ENCODE results near the gene CFAP410.
"Not testable (repeated sequence)": the region's sequence is repeated elsewhere in the genome, so short reads cannot be mapped to it uniquely, and the experiment has no call there.

The CFAP410 gene

DNA sequence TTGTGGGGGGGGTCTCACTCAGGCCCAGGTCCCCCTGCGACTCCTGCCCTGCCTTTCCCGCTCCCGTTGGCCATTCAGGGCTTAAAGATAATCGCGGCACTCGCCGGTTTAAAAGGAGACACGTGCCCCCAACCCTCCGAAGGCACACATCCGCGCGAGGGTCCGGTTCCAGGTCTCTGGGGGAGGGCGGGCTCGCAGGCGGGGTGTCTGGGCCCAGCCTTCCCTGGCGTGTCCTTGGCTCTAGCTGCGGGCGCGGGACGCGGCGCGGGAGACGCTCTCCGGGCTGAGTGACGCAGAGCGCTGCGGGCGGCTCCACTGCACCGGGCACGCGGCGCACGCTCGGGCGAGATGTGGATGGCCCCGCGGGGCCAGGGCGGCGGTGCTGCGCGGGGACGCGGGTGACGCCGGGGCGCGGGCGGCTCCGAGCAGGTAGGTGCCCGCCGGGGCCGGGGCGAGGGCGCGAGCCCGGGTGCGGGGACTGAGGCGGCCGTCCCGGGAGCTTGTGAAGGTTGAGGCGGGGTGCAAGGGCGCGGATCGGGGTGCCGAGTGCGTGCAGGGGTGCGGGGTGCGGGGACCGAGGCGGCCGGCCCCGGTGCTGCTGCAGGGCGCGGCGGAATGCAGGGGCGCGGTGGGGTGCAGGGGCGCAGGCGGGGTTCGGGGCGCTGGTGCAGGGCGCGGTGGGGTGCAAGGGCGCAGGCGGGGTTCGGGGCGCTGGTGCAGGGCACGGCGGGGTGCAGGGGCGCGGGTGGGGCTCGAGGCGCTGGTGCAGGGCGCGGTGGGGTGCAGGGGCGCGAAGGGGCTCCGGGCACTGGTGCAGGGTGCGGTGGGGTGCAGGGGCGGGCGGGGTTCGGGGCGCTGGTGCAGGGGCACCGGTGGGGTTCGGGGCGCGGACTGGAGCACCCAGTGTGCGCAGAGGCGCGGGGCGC lies 10.9 kb upstream of the CFAP410 start:
- no peak for DNase-seq

DNA sequence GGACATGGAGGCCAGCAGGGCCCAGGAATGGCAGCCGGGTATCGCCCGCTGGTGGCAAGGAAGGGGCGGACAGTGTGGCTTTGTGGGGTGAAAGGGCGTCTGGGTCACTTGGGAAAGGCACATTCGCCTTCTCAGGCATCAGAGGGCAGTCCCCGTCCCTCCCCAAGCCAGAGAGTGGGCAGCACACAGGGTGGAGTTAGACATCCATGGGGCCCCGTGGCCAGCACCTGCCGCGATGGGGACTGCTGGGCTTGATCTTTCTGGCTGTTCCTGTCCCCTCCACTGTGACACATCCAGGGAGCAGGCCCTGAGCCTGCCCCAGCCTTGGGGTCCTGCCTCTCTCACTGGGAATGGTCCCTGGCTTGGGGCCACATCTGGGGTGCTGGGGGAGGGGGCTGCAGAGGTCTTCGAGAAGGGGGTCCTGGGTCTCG lies 10.2 kb upstream of the CFAP410 start:
- no peak for DNase-seq

DNA sequence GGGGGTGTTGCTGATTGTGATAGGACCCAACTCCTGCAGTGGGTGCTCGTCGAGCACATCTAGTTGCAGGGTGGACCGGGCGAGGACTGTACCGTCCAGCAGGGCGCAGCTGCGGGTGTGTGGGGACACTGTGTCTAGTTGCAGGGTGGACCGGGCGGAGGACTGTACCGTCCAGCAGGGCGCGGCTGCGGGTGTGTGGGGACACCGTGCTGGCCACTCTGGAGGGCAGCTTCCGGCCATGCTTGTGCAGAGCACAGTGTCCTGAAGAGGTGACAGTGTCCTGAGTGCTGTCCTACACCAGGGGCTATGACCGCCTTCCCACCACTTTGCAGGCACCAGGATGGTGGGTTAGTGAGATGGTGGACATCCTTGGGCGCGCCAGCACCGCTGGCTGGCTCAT lies 9.7 kb upstream of the CFAP410 start:
- no peak for DNase-seq

DNA sequence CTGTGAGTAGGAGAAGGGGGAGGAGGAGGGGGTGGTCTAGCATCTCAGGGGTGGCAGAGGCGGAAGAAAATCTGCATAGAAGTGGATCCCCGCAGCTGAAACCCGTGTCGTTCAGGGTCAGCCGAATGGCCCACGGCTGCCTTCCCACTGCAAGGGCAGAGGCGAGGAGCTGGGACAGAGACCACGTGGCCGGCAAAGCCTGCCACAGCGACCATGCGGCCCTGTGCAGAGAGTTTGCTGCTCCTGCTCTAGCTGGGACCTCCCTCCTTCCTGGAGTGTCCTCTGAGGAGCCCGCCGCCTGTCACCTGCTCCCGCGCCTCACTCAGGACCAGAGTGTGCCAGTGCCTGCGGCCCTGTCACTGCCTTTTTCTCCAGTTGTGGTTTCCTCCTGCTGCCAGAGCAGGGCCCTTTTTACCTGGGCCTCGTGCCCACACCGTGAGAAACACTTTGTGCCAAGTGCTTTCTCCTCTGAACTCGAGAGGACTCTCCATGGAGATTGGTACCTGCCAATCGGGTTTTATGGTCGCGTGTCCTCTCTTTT lies 8.8 kb upstream of the CFAP410 start:
- no peak for DNase-seq

DNA sequence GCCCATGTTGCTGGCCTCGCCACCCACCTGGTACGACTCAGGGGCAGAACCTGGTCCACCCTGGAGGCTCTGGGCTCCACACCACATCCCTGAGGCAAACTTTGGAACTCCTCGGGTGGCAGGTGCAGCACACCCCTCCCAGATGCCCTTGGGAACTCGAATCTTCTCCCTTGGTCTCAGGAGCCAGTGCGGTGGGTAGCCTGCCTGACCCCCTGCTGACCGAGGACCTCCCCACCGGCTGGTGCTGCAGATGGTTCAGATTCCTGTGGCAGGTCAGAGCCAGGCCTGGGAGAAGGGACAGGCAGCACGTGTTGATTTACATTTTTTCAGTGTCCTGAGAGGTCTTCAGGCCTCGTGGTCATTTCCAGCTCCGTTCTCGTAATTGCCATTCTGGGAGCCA lies 6.3 kb upstream of the CFAP410 start:
- DNase-seq: no peak

DNA sequence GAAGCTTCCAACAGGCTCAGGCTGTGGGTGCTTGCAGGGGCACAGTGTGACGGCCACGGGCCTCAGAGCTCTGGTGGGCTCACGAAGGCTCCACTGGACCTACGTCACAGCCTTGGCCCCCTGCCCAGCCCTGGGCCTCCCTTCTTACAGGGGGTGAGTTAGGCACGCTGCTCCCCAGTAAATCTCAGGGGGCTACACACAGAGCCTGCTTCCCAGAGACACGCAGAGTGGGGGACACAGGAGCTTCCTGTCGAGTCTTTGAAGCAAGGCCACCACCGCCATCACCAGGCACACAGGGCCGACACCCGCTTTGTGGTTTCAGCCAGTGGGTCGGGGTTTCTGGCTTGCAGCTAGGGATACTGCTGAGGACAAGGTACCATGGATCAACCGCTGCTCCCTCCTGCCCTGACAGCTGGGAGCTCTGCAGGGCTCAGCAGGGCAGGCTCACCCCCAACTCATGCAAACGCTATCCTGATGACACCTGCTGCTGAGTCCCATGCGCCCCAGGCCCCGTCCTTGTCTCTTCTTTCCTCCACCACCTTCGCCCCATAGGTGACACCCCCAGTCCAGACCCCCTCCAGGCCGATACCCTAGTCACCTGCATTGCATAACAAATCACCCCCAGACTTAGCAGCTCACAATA lies 5.5 kb upstream of the CFAP410 start:
- no peak for DNase-seq

DNA sequence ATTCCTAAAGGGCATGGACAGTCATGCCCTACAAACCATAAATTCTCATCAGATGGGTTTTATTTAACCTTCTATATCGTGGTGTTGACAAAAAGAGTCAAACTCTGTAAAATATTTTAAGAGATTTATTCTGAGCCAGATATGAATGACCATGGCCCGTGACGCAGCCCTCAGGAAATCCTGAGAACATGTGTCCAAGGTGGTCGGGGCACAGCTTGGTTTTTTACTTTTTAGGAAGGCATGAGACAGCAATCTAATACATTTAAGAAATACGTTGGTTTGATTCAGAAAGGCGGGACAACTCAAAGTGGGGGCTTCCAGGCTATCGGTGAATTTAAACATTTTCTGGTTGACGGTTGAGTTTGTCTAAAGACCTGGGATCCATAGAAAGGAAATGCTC lies 3.8 kb upstream of the CFAP410 start:
- not testable (repeated sequence) for DNase-seq

DNA sequence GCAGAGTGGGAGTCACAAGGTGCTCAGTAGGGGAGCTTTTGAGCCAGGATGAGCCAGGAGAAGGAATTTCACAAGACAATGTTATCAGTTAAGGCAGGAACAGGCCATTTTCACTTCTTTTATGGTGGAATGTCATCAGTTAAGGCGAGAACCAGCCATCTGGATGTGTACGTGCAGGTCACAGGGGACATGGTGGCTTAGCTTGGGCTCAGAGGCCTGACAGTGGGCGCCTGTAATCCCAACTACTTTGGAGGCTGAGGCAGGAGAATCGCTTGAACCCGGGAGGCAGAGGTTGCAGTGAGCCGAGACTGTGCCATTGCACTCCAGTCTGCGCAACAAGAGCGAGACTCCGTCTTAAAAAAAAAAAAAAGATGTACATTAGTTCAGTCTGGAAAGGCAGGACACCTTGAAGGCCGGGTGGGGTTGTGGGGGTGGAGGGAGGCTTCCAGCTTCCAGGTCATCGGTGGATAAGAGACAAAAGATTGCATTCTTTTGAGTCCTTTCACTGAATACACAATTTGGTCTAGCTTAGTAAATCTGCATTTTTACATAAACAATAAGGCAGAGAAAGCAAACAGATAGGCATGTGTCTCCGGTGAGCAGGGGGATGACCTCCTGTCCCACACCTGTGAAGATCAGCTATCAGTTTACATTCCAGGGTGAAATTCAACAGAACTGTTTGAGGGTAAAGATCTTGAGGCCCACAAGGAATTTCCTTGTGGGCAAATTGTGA lies 2.7 kb upstream of the CFAP410 start:
- not testable (repeated sequence) for DNase-seq

DNA sequence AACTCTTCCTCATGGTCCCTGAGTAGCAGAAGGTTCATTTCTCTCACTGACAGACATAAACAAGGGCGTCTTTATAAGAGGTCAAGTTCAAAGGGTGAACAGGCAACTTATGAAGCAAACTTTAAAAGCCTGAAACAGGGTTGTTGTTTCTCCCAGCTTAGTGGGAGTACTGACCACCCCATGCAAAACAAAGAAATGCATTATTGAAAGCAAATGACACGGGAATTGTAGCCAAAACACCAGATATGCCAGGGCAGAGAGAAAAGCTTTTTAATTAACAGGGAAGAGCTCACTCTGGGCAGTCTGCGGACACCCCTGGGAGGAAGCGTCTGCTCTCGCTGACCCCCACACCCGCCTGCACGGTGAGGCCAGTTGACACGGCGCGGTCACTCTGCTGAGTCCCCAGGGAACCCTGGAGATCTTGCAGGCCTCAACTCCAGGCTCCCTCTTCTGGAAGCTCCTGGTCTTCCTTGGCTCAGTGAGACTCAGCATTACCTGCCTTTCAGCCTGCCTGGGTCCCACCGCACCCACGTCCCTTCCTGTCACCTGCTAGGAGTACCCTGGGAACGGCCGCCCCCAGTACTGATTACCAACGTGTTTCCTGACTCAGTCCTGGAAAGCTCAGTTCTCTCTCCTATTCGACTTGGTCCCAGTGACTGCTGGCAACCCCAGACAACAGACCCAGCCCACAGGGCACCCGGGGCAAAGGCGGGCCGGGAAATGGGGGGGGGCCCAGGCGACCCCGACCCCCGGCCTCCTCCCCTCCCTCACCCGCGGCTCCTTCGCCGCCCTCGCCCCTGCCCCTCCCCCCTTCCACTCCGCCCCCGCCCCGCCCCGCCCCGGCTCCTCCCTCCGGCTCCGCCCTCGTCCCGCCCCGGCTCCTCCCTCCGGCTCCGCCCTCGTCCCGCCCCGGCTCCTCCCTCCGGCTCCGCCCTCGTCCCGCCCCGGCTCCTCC lies 972 bp downstream of the CFAP410 start:
- DNase-seq: peak in 2 of 4 experiments; percentile 58 to 63

DNA sequence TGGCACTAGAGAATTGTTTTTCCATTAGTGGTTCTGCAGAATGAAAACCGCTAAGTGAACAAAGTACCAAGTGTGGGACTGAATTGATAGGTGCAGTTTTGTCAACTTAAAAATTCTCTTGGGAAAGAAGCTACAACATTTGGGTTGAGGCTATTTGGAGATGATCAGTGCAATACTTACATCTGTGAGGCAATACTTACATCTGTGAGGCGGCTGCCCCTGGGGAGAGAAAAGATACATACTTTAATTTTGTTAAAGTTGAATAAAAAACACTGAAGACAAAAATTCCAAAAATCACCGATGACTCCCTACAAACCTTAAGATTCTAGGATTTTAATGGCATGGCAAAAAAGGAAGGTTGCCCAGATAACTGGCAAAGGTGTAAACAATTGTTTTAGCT lies 1.7 kb downstream of the CFAP410 start:
- no peak for DNase-seq

DNA sequence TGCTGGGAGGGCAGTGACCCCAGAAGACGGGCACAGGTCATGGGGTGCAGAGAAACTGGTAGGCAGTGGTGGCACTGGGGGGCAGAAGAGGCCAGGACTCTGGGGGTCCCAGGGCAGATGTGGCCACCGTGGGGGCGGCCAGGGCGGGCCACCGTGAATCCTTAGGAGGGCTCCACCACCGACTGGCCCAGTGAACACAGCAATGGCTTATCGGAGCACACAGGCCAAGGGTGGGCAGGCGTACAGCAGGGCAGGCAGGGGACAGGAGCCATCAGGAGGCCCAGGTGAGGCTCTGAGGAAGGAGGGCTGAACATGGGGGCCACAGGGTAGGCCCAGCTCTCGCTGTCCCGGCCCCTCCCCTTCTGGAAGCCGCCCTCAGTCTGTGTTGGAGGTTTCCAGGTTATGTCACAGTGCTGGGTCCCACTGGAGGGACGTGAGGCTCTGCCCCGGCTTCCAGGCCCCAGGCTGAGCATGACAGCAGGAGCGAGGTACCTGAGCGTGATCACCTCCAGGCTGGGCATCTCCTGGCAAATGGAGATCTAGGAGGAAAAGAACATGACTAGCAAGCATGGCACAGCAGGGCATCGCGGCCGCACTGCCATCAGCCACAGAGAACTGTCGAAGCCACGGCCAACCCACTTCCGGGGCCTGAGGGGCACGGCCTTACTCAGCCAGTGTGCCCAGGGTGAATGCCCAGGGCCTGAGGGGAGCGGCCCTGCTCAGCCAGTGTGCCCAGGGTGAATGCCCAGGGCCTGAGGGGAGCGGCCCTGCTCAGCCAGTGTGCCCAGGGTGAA lies 3.7 kb downstream of the CFAP410 start:
- no peak for DNase-seq

DNA sequence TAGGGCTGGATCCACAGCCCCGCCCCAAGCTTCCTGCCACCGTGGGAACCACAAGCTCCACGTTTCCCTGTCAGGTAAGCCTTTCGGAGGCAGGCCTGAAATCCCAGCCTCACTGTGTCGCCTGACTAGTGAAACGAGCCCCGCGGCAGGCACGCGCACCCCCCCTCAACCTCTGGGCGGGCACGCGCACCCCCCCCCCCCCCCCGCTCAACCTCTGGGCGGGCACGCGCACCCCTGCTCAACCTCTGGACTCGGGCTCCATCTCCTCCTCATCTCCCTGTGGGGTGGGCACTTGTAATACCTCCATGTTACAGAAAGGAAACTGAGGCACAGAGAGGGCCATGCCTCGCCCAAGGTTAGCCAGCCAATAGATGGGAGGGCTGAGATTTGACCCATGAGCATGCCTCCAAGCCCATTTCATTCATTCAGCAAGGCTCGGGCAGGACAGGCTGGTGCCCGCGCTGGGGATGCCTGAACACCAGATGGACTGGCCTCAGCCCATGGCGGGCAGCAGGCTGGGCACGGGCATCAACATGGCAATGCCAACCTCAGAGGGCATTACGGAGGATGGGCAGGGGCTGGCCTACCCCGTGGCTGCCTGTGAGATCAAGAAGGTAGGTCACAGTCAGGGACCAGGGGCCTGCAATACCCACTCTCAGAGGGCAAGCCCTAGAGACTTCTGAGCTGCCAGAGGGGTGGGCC lies 4.7 kb downstream of the CFAP410 start:
- no peak for DNase-seq

DNA sequence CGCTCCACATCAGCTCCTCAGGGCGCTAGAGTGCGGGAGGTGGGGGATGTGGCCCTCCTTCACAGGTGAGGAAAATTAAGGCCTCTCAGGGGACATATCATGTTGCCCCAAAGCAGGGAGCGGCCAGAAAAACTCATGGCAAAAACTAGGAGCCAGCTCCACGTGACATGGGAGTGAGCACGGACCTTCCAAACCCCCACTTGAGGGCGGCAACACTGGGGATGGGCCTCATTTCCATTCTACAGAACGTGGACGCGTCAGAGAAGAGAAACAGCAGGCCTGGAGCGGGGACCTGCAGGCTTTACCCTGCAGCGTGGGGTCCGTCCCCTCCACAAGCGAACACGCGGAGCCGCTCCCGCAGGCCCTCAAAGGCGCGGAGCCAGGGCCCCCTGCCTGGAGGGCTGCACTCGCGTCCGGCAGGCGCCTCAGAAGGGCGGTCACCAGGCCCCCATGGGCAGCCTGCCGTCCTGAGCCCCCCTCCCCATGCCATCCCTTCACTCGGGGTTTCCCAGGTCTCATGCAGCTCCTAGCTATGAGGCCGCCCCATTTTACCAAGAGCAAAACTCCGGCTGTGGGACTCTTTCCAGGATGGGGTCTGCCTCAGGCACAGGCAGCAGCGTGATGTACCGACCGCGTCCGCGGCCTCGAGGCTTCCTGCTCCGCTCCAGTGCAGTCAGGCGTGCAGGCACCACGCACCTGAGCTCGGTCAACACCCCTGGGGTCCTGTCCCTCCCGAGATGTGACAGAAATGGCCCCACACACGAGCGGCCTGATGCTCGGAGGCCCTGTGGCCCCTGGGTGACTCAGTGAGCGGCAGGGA lies 5.5 kb downstream of the CFAP410 start:
- no peak for DNase-seq

DNA sequence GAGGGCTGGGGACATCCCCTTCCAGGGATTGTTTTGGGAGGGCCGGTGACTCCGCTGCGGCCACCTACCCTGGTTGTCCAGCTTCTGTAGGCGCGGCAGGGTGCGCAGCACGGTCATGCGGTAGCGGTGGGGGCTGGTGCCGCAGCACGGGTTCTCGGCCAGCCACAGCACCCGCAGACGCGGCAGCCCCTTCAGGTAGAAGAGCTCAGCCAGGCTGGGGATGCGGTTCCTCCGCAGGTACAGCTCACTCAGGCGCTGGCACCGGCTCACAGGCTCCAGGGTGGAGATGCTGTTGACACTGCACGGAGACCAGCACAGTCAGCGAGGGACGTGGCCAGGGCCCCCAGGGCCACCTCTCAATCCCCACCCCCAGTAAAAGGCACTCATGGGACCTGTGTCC lies 6.2 kb downstream of the CFAP410 start:
- no peak for DNase-seq

DNA sequence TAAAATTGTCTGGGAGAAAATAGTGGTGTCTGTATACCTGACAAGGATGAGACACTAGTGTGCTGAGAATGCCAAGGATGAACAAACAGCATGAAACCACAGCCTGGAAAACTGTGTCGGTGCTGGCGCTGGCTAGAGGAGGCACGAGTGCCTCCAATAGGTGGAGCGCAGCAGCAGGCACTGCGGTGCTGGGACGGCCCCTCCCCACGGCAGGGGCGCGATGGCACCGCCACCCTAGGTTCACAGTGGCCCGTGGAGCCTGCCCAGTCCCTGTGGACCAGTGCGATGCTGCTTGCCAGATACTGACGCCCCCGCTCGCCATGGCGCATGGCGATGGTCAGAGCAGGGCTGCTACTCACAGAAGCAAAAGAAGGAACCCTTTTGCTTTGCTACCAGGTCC lies 6.8 kb downstream of the CFAP410 start:
- DNase-seq: no peak

DNA sequence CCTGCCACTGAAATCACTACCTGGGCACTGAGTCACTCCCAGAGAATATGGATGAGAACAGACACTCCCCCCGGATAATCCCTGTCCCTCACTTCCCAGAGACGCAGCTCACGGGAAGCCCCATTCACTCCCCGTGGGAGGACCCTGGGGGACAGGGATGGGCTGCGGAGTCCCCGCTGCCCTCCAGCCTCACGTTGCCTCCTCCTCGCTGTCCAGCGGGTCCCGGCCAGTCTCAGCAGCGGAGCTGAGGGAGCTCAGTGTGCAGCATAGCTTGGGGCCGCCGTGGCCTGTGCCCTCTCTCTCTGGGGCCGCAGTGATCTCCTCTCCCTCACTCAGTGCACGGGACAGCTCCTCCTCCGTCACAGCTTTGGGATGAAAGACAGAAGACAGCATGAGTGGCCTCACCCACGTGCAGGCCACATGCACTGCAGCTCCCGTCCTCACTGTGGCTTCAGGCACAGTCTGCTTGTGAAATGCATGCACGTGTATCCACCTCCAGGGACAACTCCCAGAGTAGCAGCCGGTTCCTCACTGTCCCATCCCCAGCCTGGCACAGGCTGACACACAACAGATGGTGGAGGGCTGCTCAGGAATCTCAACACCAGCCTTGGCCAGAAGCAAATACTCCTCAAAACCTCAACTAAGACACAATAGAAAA lies 7.4 kb downstream of the CFAP410 start:
- DNase-seq: no peak

DNA sequence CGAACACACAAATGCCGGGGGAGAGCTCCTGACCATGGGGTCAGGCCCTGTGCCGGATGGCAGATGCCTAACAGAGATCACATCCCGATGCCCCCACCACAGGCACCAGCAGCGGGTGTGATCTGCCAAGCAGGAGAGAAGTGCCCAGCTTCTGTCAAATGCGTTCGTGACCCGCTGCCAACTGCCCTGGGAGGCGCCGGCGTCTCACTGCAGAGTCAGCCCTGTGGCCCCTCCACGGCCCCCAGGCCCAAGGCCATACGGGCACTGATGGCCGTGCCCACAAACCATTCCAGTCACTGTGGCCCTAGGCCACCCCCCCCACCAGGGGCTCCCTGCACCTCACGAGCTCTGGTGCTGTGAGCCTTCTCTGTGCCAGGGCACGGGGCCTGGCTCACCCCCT lies 8.0 kb downstream of the CFAP410 start:
- DNase-seq: no peak

DNA sequence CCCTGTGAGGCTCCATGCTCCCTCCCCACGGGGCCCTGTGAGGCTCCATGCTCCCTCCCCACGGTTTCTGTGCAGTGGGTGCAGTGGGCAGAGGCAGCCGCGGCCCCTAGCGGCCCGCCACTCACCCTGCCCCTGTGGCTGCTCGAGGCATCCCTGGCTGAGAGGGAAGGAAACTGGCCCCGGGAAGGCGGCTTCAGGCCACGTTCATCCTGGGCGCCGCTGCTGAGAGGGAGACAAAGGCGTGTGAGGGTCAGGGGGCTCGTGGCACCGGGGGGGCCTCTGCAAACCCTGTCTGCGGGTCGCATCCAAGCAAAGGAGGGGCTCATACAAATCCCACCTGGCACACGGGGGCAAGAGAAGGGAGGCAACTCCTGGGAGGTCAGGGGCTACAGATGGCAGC lies 8.5 kb downstream of the CFAP410 start:
- no peak for DNase-seq
